GM19324 (cell line): Measurements from ENCODE around the gene FEM1B.

ENCODE experiments used
- ATAC-seq: cut with Tn5 transposase; IDR thresholded peaks from one replicate; pipeline ENCODE4 v1.9.1; 2021; ENCODE audit warnings: mild to moderate bottlenecking, moderate library complexity; ENCODE audit not compliant: unreplicated experiment, low FRiP score

Gene FEM1B

DNA sequence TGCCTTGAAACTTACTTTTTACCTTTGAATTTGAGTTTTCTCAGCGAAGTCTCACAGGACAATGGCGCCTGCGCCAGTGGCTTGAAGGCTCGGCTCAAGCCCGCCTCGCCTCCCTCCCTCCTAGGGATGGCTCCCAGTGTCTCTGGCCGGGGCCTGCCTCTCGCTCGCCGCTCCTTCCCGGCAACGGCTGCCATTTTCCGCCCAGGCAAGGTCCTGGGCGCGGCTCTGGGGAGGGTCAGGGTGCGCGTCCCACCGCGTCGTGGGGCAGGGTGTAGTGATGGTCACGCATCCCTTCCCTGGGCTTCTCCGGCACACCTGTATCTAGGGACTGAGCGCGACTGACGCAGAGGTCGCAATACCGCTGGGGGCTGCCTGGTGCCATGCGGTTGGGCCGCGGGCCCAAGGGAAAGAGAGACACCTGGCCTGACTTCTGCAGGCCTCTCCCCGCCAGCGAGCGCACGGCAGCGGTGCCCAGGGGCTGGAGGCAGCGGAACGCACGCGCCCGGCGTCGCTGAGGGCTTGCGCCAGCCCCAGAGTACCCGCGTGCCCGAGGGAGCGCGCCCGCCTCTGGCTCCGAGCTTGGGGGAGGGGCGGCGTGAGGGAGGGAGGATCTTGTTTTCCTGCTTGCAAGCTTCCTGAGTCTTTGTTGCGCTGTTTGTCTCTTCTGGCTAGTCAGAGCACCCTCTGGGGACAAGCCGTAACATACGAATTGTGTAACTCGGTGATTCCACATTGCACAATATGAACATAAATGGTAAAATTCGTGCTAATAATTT is 20.7 kb upstream of the FEM1B start:
- no peak for ATAC-seq

DNA sequence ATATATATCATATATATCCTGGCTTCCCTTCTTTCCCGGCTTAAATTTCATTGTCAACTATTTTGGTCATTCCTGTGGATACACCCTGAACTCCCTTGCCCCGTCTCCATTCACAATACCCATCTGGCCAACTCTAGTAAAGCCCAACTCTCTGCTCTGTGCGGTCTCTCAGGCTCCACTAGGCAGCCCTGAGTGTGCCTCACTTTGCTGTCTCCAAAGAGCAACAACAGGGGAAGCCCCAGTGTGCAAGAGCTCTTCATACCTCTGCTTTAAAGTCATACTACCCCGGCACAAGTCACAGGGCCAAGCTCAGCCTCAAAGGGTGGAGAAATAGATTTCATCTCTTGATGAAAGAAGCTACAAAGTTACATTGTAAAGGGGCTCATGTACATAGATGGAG is 18.9 kb upstream of the FEM1B start:
- ATAC-seq, result no peak

DNA sequence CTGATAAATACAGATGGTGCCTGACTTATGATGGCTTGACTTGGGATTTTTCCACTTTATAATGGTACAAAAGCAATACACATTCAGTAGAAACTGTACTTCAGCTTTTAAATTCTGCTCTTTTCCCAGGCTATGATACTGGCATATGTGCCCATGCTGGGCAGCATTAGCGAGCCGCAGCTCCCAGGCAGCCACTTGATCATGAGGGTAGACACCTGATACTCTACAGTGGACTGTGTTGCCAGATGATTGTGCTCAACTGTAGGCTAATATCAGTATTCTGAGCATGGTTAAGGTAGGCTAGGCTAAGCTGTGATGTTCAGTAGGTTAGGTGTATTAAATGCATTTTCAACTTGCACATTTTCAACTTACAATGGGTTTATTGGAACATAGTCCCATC is 17.7 kb upstream of the FEM1B start:
- ATAC-seq, result no peak

DNA sequence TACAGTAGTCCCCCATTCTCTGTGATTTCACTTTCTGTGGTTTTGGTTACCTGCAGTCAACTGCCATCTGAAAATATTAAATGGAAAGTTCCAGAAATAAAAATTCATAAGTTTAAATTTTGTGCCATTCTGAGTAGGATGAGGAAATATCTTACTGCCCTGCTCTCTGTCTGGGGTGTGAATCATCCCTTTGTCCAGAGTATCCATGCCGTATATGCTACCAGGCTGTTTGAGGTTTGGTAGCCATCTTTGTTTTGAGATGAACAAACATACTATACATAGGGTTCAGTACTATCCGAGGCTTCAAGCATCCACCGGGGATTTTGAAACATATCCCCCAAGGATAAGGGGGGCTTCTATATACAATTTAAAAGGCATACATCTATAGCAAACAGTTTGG is 16.3 kb upstream of the FEM1B start:
- ATAC-seq, result no peak

- no peak for ATAC-seq
Measured at GRCh38 chr15:68261980-68262379, 15.6 kb upstream of the FEM1B start.

GRCh38 chr15:68262514-68263356 is 14.8 kb upstream of the FEM1B start:
- ATAC-seq, result no peak

DNA sequence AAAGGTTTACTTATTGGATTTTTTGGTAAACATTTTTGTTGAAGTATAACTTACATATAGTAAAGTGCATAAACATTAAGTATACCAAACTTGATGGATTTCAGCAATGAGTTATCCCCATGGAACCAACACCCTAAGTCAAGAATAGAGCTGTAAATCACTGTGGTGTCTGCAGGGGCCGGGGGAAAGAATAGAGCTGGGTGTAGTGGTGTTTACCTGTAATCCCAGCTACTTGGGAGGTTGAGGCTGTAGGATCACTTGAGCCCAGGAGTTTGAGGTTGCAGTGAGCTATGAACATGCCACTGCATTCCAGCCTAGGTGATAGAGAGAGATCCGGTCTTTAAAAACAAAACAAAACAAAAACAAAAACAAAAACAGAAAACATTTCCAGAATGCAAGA is 13.3 kb upstream of the FEM1B start:
- no peak for ATAC-seq

- ATAC-seq, result no peak
Measured at GRCh38 chr15:68265081-68265480, 12.5 kb upstream of the FEM1B start.

GRCh38 chr15:68265674-68266073 is 11.9 kb upstream of the FEM1B start:
- ATAC-seq, result no peak

- ATAC-seq, result no peak
Measured at GRCh38 chr15:68268405-68268804, 9.1 kb upstream of the FEM1B start.

- no peak for ATAC-seq
Measured at GRCh38 chr15:68271854-68272471, 5.6 kb upstream of the FEM1B start.

DNA sequence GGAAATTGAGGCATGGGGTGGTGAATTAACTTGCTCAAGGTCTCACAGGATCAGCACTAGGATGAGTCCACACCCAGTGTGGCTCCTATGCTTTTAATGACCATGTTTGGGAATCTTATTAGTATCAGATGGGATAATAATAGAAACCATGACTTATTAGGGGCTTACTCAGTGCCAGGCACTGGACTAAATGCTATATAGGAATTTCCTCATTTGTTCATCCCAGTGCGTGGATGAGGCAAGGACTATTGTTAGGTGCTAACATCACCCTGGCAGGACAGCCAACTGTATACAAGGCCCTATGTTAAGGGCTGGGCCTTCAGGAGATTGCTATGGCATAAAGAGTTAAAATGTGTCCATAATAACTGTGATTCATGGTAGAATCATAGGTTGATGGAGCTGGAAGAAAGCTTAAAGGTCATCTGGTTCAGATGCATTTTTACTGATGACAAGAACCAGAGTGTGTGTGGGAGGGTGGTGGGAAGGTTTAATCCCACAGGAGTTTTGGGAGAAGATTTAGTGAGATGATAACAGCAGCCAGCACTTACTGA is 4.7 kb upstream of the FEM1B start:
- ATAC-seq, result no peak

DNA sequence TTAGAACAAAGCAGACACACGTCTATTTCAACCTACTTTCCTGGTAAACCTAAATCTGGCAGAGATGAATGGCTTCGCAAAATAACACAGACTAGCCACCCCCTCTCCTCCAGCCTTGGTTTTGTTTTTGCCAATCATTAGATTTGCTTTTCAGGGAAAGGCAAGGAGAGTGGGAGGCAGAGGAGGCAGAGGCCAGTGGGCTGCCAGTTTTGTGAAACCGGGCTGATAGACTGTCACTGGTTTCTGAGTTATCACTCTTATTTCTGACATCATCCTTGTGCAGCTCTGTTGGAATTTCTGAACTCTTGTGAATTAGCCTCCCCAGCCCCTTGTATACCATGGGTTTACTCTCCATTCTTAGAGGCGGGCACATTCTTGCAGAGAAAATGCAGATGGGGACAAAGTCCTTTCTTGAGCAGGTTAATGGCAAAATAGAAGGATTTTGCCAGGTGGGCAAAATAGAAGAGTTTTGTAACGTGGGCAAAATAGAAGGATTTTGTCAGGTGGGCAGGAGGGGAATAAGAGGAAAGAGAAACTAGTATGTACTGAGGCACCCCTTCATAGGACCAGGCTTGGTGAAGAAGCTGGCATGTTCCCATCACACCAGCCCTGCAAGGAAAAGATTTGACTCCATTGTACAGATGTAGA is 3.2 kb upstream of the FEM1B start:
- no peak for ATAC-seq

DNA sequence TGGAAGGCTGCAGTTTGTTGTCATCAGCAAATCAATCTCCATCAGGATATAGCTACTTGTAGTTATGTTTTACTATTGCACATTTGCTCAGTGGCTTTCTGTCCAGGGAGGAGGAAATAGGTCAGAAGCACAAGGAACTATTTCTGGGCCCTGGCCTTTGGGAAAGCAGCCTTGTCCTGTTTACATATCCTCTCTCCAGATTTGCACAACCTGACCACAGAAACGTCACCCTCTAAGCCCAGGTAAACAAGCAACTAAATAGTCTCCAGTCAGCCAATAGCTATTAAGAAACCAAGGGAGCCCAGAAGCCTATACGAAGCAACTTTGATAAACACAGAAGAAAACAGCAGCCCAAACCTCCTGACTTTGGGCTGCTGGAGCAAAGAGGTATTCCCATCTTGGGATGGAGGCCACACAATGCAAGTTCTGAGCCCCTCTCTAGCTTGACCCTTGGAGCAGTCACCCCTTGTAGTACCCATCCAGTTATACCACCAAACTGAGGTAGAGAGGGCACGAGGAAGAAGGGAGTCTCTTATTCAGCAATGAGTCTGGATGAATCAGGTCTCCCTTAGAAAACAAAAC is 2.3 kb upstream of the FEM1B start:
- ATAC-seq, result no peak

DNA sequence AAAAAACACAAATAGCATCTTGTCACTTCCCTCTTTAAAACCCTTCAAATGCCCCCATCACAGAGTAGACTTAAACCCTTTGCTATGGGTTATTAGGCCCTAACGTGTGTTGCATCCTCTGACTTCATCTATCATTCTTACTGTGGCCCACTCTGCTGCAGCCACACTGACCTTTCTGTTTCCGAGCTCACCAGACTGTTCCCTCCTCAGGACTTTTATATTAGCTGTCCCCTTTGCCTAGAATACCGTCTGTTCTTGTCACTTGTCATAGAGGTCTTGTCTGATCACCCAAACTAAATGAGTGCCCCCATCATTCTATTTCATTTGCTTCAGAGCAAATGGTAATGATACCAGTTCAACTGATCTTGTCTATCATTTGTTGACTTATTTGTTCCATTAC is 877 bp upstream of the FEM1B start:
- ATAC-seq, result no peak

DNA sequence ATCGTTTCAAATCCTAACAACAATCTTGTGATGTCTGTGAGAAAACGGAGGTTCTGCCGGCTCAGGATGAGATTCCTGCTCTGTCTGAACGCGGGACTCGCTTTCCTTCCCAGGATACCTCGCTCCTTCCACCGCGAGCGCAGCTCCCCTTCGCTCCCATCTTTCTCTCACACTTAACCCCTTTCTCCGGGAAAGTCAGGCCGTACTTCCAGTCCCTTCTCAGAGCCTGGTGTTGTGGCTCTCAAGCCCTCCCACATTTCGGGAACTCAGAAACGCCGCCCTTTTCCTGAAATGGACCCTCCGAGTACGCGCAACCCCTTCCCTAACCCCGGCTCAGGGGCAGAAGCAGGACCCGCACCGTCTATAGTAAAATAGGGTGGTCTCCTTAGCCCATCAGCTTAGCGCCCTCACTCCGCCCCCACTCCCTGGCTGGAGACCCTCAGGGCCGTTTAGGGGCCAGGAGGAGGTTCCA is 378 bp upstream of the FEM1B start:
- ATAC-seq, result peak; percentile 11

- ATAC-seq, result no peak
Measured at GRCh38 chr15:68278345-68278594, 725 bp downstream of the FEM1B start.

DNA sequence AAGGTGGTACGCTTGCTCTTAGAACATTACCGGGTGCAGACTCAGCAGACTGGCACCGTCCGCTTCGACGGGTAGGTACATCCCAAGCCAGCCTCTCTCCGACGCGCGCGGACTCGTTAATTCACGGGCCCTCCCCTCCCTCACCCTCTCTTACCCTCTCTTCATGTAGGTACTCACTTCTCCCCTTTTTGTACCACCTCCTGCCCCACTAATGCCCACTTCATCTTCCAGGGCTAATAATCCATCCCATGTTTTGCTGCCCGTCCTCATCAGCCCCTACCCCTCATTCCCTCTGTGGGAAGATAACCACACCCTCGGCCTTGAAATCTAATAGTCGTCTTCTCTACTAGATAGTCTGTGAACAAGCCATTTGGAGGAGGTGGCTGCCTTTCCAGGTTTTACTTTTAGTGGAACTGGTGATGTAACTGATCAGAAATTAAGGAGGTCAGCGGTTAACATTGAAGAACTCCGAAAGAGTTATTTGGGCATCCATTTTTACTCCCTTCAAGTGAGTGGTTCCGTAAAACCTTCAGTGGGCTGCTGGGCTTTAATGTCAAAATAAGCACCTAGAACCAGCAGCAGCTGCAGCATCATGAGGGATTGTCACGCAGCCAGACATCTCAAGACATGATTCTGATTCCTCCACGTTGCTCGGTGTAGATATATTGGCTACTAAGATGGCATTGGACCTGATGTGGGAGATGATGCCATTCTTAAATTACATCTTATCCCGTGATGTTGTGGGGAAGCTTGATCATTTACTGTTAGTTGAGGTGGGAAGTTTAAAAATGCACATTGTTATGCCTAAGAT is 1.3 kb downstream of the FEM1B start:
- no peak for ATAC-seq
